Vagina (tissue), 2 donors: Measurements from ENCODE around the gene KCNA10. TPM values are rescaled to one million over a fixed set of nuclear protein-coding genes. Genes with fewer than 3 reads are reported as not detected.

ENCODE experiments used
- DNase-seq, 2 donors: peaks; one replicate each; pipeline ENCODE4 v3.0.0-alpha.2; 2017; ENCODE audit errors: extremely low spot score in 2 of 2
- H3K27ac ChIP-seq: fragments of 200-600 bp; sonication (generic); one replicate; pipeline ENCODE4 v1.5.1; 2019
- H3K27me3 ChIP-seq: fragments of 200-600 bp; sonication (generic); one replicate; pipeline ENCODE4 v1.5.1; 2019
- H3K36me3 ChIP-seq, 2 donors: fragments of 200-600 bp; sonication (generic); one replicate each; pipeline ENCODE4 v1.5.1; 2017 to 2019
- H3K4me1 ChIP-seq: fragments of 200-600 bp; sonication (generic); one replicate; pipeline ENCODE4 v1.5.1; 2019
- H3K4me3 ChIP-seq, 2 donors: fragments of 200-600 bp; sonication (generic); 1 replicate in 1 of 2; 2 replicates in 1 of 2; pipeline ENCODE4 v1.5.1; 2016 to 2019
- H3K9me3 ChIP-seq: fragments of 200-600 bp; sonication (generic); one replicate; pipeline ENCODE4 v1.5.1; 2019
- CTCF ChIP-seq, 3 experiments: fragments of 450-650 bp in 2 of 3; fragments of 200-600 bp in 1 of 3; sonication (generic) in 1 of 3; IDR thresholded peaks; one replicate each; pipeline ENCODE4 v1.5.1; 2017 to 2019; ENCODE audit warnings: antibody characterized with exemption in 3 of 3, mild to moderate bottlenecking in 2 of 3, moderate library complexity in 2 of 3
- POLR2A ChIP-seq, 2 donors: fragments of 450-650 bp; IDR thresholded peaks; one replicate each; pipeline ENCODE4 v1.6.1; 2017; ENCODE audit warnings: antibody characterized with exemption in 2 of 2, mild to moderate bottlenecking in 2 of 2, moderate library complexity in 2 of 2
- POLR2AphosphoS5 ChIP-seq, 2 donors: sonication (generic); formaldehyde crosslinking; IDR thresholded peaks; one replicate each; pipeline ENCODE4 v1.9.0; 2017; ENCODE audit warnings: antibody characterized with exemption in 2 of 2, mild to moderate bottlenecking in 2 of 2, low read depth in 1 of 2; ENCODE audit not compliant: insufficient read depth in 1 of 2
- intact Hi-C: fragments of 100-400 bp; cut with DNase I; formaldehyde crosslinking; loops from one replicate; pipeline ENCODE4 v1.15.1; 2023
- total RNA-seq: library from RNA; depleted of rRNA; stranded (reverse); fragments of >200 nt; gene quantifications from one replicate; pipeline ENCODE4 v1.2.3, GENCODE V29; 2016

The KCNA10 gene
- total RNA-seq, 1 donor from 2014 or later: not detected

GRCh38 chr1:110538921-110539320 is 19.9 kb upstream of the KCNA10 start:
- H3K4me1 ChIP-seq: no peaks in the 10 kb centered on the region
- intact Hi-C loops: no loop called here
- TF ChIP-seq POLR2AphosphoS5 (IDR thresholded peaks at IDR 0.05; ENCODE audit: insufficient read depth in 1 of 2, low read depth in 1 of 2) (no peak), POLR2A (IDR thresholded peaks at IDR 0.05) (no peak), CTCF (IDR thresholded peaks at IDR 0.05) (no peak)
- no peak for DNase-seq
- no peak overlapping the region for H3K27ac ChIP-seq
- no peaks in the 10 kb centered on the region for H3K9me3 ChIP-seq
- no peak overlapping the region for H3K4me3 ChIP-seq
- no peaks in the 10 kb centered on the region for H3K36me3 ChIP-seq
- no peaks in the 10 kb centered on the region for H3K27me3 ChIP-seq

- DNase-seq: no peak
- TF ChIP-seq POLR2AphosphoS5 (IDR thresholded peaks at IDR 0.05; ENCODE audit: insufficient read depth in 1 of 2, low read depth in 1 of 2): no peak
- TF ChIP-seq CTCF (IDR thresholded peaks at IDR 0.05): no peak
- no peak for TF ChIP-seq POLR2A (IDR thresholded peaks at IDR 0.05)
- no peak overlapping the region for H3K4me3 ChIP-seq
- intact Hi-C loops: no loop called here
- no peaks in the 10 kb centered on the region for H3K4me1 ChIP-seq
- H3K9me3 ChIP-seq: no peaks in the 10 kb centered on the region
- H3K27ac ChIP-seq: no peak overlapping the region
- no peaks in the 10 kb centered on the region for H3K27me3 ChIP-seq
- no peaks in the 10 kb centered on the region for H3K36me3 ChIP-seq
Measured at GRCh38 chr1:110538075-110538474, 19.1 kb upstream of the KCNA10 start.

- intact Hi-C loops: no loop called here
Measured at GRCh38 chr1:110535985-110536384, 17.0 kb upstream of the KCNA10 start.

GRCh38 chr1:110533230-110533629 is 14.3 kb upstream of the KCNA10 start:
- no peaks in the 10 kb centered on the region for H3K27me3 ChIP-seq
- no peak for TF ChIP-seq POLR2A (IDR thresholded peaks at IDR 0.05)
- no peak for TF ChIP-seq CTCF (IDR thresholded peaks at IDR 0.05)
- TF ChIP-seq POLR2AphosphoS5 (IDR thresholded peaks at IDR 0.05; ENCODE audit: insufficient read depth in 1 of 2, low read depth in 1 of 2): no peak
- intact Hi-C loops: no loop called here

More at GRCh38 chr1:110535985-110536384, 17.0 kb upstream of the KCNA10 start:
- H3K27me3 ChIP-seq: no peaks in the 10 kb centered on the region
- H3K36me3 ChIP-seq: no peaks in the 10 kb centered on the region
- no peak overlapping the region for H3K27ac ChIP-seq
- no peak overlapping the region for H3K4me3 ChIP-seq
- DNase-seq: no peak
- H3K9me3 ChIP-seq: no peaks in the 10 kb centered on the region
- no peak for TF ChIP-seq POLR2A (IDR thresholded peaks at IDR 0.05)
- TF ChIP-seq POLR2AphosphoS5 (IDR thresholded peaks at IDR 0.05; ENCODE audit: insufficient read depth in 1 of 2, low read depth in 1 of 2): no peak
- TF ChIP-seq CTCF (IDR thresholded peaks at IDR 0.05): no peak
- H3K4me1 ChIP-seq: no peaks in the 10 kb centered on the region

GRCh38 chr1:110529011-110529410 is 10.0 kb upstream of the KCNA10 start:
- Histone ChIP-seq H3K27ac (no peak overlapping the region), H3K4me3 (no peak overlapping the region), H3K27me3 (no peaks in the 10 kb centered on the region), H3K9me3 (no peaks in the 10 kb centered on the region), H3K4me1 (no peaks in the 10 kb centered on the region), H3K36me3 (no peaks in the 10 kb centered on the region)
- DNase-seq: no peak
- no peak for TF ChIP-seq CTCF (IDR thresholded peaks at IDR 0.05)
- no peak for TF ChIP-seq POLR2AphosphoS5 (IDR thresholded peaks at IDR 0.05; ENCODE audit: insufficient read depth in 1 of 2, low read depth in 1 of 2)
- no peak for TF ChIP-seq POLR2A (IDR thresholded peaks at IDR 0.05)
- intact Hi-C loops: no loop called here

More at GRCh38 chr1:110533230-110533629, 14.3 kb upstream of the KCNA10 start:
- no peaks in the 10 kb centered on the region for H3K4me1 ChIP-seq
- no peaks in the 10 kb centered on the region for H3K9me3 ChIP-seq
- no peak for DNase-seq
- no peak overlapping the region for H3K27ac ChIP-seq
- H3K4me3 ChIP-seq: no peak overlapping the region
- H3K36me3 ChIP-seq: no peaks in the 10 kb centered on the region
